ENCODE measurements around the gene TMEM37. TPM values are rescaled to one million over a fixed set of nuclear protein-coding genes. Genes with fewer than 3 reads are reported as not detected.
A peak's percentile ranks its signal among the peaks of the same experiment; 100 is the strongest.

TMEM37 gene
- total and polyA plus RNA-seq, 2 of the 13 experiments (the other 11 are each of a cell fraction or from before 2014, with no cell fraction given) = 37.7 to 115 TPM

DNA sequence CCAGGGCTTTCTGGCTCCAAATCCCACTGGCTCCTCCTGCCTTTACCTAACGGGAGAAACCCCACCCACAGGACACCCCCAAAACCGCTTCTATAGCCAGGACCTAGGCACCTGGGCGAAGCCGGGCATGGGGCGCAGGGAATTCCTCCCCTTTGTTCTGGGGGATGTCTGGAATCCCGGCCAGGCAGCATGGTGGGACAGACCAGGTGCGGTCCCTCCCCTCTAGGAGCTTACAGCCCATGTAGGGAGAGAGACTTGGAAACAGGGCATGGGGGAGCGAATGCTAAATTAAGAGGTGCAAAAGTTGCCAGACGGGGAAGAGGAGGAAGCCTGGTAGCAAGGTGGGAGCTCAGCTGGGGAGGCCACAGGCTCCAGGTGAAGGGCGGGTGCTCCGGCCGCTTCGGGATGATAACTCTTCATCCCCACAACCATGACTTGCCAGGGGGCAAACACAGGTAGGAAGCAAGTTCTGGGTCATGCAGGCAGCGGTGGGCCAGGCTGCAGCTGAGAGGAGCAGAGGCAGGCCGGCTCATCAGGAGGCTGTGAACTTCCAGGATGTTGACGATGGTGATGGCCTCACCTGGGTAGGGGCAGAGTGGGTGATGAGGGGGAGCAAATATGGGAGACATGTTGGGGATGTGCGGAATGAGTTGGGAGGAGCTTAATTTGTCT is 1.3 kb downstream of the TMEM37 start (continued):
- TF ChIP-seq ZSCAN9 (CRISPR knock-in tag; IDR thresholded peaks at IDR 0.05; ENCODE audit: borderline replicate concordance) (no peak), ESRRA (CRISPR knock-in tag; IDR thresholded peaks at IDR 0.05; ENCODE audit: low read depth) (no peak), TP53 (CRISPR knock-in tag; conservative IDR thresholded peaks at IDR 0.05) (no peak), ZNF274 (CRISPR knock-in tag; IDR thresholded peaks at IDR 0.05) (no peak), TBL1XR1 (IDR thresholded peaks at IDR 0.05; ENCODE audit: borderline replicate concordance, low read length, partially characterized antibody) (no peak), CCDC6 (CRISPR knock-in tag; IDR thresholded peaks at IDR 0.05) (no peak), YY1 (IDR thresholded peaks at IDR 0.05; ENCODE audit: insufficient read depth, insufficient replicate concordance, low read depth, low read length) (no peak), ZNF207 (IDR thresholded peaks at IDR 0.05; ENCODE audit: borderline replicate concordance) (no peak), GFI1 (CRISPR knock-in tag; IDR thresholded peaks at IDR 0.05; ENCODE audit: borderline replicate concordance) (no peak), ZNF251 (CRISPR knock-in tag; IDR thresholded peaks at IDR 0.05) (no peak), ZSCAN21 (CRISPR knock-in tag; IDR thresholded peaks at IDR 0.05; ENCODE audit: borderline replicate concordance) (peak; percentile 20; the same call in 1 of the 2 replicates), NAIF1 (CRISPR knock-in tag; IDR thresholded peaks at IDR 0.05; ENCODE audit: borderline replicate concordance) (0 out of 2 replicates have a peak, but pooled peaks have one; percentile 2), ONECUT2 (CRISPR knock-in tag; IDR thresholded peaks at IDR 0.05) (no peak), AKAP8 (CRISPR knock-in tag; IDR thresholded peaks at IDR 0.05) (peak; percentile 1; the same call in 1 of the 2 replicates), MATR3 (CRISPR knock-in tag; IDR thresholded peaks at IDR 0.05) (no peak)
- TF ChIP-seq, protein P1, sequence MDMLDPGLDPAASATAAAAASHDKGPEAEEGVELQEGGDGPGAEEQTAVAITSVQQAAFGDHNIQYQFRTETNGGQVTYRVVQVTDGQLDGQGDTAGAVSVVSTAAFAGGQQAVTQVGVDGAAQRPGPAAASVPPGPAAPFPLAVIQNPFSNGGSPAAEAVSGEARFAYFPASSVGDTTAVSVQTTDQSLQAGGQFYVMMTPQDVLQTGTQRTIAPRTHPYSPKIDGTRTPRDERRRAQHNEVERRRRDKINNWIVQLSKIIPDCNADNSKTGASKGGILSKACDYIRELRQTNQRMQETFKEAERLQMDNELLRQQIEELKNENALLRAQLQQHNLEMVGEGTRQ (IDR thresholded peaks at IDR 0.05; ENCODE audit: low read depth, low read length) = no peak
- TF ChIP-seq, protein P1 (CRISPR knock-in tag; IDR thresholded peaks at IDR 0.05; ENCODE audit: borderline replicate concordance) = no peak
- TF ChIP-seq, protein P2, sequence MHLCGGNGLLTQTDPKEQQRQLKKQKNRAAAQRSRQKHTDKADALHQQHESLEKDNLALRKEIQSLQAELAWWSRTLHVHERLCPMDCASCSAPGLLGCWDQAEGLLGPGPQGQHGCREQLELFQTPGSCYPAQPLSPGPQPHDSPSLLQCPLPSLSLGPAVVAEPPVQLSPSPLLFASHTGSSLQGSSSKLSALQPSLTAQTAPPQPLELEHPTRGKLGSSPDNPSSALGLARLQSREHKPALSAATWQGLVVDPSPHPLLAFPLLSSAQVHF (CRISPR knock-in tag; IDR thresholded peaks at IDR 0.05) = no peak
- TF ChIP-seq, protein P3, sequence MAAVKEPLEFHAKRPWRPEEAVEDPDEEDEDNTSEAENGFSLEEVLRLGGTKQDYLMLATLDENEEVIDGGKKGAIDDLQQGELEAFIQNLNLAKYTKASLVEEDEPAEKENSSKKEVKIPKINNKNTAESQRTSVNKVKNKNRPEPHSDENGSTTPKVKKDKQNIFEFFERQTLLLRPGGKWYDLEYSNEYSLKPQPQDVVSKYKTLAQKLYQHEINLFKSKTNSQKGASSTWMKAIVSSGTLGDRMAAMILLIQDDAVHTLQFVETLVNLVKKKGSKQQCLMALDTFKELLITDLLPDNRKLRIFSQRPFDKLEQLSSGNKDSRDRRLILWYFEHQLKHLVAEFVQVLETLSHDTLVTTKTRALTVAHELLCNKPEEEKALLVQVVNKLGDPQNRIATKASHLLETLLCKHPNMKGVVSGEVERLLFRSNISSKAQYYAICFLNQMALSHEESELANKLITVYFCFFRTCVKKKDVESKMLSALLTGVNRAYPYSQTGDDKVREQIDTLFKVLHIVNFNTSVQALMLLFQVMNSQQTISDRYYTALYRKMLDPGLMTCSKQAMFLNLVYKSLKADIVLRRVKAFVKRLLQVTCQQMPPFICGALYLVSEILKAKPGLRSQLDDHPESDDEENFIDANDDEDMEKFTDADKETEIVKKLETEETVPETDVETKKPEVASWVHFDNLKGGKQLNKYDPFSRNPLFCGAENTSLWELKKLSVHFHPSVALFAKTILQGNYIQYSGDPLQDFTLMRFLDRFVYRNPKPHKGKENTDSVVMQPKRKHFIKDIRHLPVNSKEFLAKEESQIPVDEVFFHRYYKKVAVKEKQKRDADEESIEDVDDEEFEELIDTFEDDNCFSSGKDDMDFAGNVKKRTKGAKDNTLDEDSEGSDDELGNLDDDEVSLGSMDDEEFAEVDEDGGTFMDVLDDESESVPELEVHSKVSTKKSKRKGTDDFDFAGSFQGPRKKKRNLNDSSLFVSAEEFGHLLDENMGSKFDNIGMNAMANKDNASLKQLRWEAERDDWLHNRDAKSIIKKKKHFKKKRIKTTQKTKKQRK (IDR thresholded peaks at IDR 0.05; ENCODE audit: low read length) = no peak
- TF ChIP-seq, protein P4, sequence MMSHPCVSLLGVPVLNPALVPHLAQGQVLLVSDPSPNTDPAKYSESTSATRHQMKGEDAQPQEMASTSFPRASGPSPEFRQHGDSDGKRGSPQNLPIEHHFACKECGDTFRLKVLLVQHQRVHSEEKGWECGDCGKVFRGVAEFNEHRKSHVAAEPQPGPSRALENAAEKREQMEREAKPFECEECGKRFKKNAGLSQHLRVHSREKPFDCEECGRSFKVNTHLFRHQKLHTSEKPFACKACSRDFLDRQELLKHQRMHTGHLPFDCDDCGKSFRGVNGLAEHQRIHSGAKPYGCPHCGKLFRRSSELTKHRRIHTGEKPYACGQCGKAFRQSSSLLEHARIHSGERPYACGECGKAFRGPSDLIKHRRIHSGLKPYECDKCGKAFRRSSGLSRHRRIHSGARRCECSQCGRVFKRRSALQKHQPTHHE (CRISPR knock-in tag; IDR thresholded peaks at IDR 0.05; ENCODE audit: borderline replicate concordance) = no peak

Measured in HepG2 (cell line).